Measurements from ENCODE around the gene RBM25.

DNA sequence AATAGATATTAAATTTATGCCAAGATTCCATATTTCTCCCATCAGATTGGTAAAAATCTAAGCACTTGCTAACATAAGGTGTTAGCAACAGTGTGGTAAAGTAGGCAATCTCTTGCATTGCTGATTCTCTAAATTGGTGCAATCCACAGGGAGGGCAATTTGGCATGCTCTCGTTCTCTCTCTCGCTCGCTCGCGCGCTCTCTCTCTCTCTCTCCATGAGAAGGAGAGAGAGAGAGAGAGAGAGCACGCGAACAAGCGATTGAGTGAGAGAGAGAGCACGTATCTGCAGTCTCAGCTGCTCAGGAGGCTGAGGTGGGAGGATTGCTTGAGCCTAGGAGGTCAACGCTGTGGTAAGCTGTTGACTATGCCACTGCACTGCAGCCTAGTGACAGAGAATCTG is 103.9 kb downstream of the RBM25 start:
- TF ChIP-seq, protein P1, sequence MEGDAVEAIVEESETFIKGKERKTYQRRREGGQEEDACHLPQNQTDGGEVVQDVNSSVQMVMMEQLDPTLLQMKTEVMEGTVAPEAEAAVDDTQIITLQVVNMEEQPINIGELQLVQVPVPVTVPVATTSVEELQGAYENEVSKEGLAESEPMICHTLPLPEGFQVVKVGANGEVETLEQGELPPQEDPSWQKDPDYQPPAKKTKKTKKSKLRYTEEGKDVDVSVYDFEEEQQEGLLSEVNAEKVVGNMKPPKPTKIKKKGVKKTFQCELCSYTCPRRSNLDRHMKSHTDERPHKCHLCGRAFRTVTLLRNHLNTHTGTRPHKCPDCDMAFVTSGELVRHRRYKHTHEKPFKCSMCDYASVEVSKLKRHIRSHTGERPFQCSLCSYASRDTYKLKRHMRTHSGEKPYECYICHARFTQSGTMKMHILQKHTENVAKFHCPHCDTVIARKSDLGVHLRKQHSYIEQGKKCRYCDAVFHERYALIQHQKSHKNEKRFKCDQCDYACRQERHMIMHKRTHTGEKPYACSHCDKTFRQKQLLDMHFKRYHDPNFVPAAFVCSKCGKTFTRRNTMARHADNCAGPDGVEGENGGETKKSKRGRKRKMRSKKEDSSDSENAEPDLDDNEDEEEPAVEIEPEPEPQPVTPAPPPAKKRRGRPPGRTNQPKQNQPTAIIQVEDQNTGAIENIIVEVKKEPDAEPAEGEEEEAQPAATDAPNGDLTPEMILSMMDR (IDR thresholded peaks at IDR 0.05 in 4 of 5, conservative IDR thresholded peaks at IDR 0.05 in 1 of 5), result no peak
- no peak for TF ChIP-seq POLR2A (IDR thresholded peaks at IDR 0.05)
